ENCODE measurements around the gene NCL.

GRCh38 chr2:231452799-231453508 is 11.3 kb downstream of the NCL start:
- no peak for TF ChIP-seq POLR2A (IDR thresholded peaks at IDR 0.05)
- TF ChIP-seq CTCF (IDR thresholded peaks at IDR 0.05), result no peak
